K562 (cell line): ENCODE data around the gene SLC22A7. TPM values are rescaled to one million over a fixed set of nuclear protein-coding genes. Genes with fewer than 3 reads are reported as not detected.

Experiments
- ATAC-seq: fragments of 200-7000 bp; cut with Tn5 transposase; 3 replicates; pipeline ENCODE4 v1.9.1; 2020; ENCODE audit warnings: moderate library complexity
- BruUV-seq: library from RNA; stranded (reverse); fragments of 400-500 nt; replicated peaks from 2 replicates; lab custom pipeline; 2021; lab: Mats Ljungman, UMichigan
- CTCF ChIA-PET: fragments of 300-600 bp; formaldehyde crosslinking; extraction: SDS; loops from one replicate; lab custom pipeline; 2021; ENCODE audit warnings: low intra/inter-chr PET ratio; lab: Yijun Ruan, JAX
- POLR2A ChIA-PET: fragments of 300-600, 350-650 bp; sonication (Branson Sonifier 250); formaldehyde crosslinking; extraction: SDS; loops from one replicate; lab custom pipeline; 2021; ENCODE audit warnings: antibody characterized with exemption, inconsistent platforms; lab: Yijun Ruan, JAX
- DNase-seq, 4 experiments: peaks; one replicate each; pipeline versions ENCODE4 v3.0.0 to v3.0.0-alpha.2; 2011 to 2018; ENCODE audit warnings: low spot score in 3 of 4, mixed read lengths in 3 of 4; ENCODE audit errors: extremely low read depth in 1 of 4
- FAIRE-seq: peaks from 2 replicates; lab custom pipeline; 2011; peaks lifted over from hg19 to GRCh38; lab: Jason Lieb, UNC
- H2AFZ ChIP-seq: 2 replicates; pipeline ENCODE4 v1.6.0; 2011; ENCODE audit warnings: low read depth, low read length, control low read depth, inconsistent platforms
- H3K27ac ChIP-seq: fragments of 200-600 bp; 3 replicates; pipeline ENCODE4 v1.8.0; 2011; ENCODE audit warnings: low read depth, mild to moderate bottlenecking, control low read depth, inconsistent platforms, low read length, moderate library complexity, mixed read lengths; ENCODE audit errors: extremely low read depth
- H3K27me3 ChIP-seq, 2 experiments: fragments of 300-600 bp in 1 of 2; 2 replicates in 1 of 2; 3 replicates in 1 of 2; pipeline versions ENCODE4 v1.6.0 to v1.8.0; 2011; ENCODE audit warnings: inconsistent platforms in 2 of 2, low read length in 2 of 2, mild to moderate bottlenecking in 1 of 2, mixed read lengths in 1 of 2, moderate library complexity in 1 of 2; ENCODE audit not compliant: control insufficient read depth in 2 of 2, insufficient read depth in 2 of 2
- H3K36me3 ChIP-seq: fragments of 300-600 bp; 3 replicates; pipeline ENCODE4 v1.8.0; 2011; ENCODE audit warnings: mild to moderate bottlenecking, low read length, inconsistent platforms; ENCODE audit not compliant: control insufficient read depth, insufficient read depth
- H3K4me1 ChIP-seq, 2 experiments: fragments of 200-600 bp in 1 of 2; replicated peaks in 1 of 2; 2 replicates in 1 of 2; 3 replicates in 1 of 2; pipeline versions ENCODE4 v1.5.1 to v1.8.0; 2011; ENCODE audit warnings: inconsistent platforms in 2 of 2, low read length in 2 of 2, mild to moderate bottlenecking in 1 of 2, mixed read lengths in 1 of 2, moderate library complexity in 1 of 2; ENCODE audit not compliant: control insufficient read depth in 2 of 2, insufficient read depth in 2 of 2
- H3K4me2 ChIP-seq: 2 replicates; pipeline ENCODE4 v1.6.1; 2011; ENCODE audit warnings: low read length, control low read depth, inconsistent platforms, mixed read lengths; ENCODE audit not compliant: insufficient read depth
- H3K4me3 ChIP-seq: fragments of 200-600 bp; sonication (generic), shearing (Covaris generic); 2 replicates; pipeline ENCODE4 v1.5.1; 2016; ENCODE audit warnings: control low read depth, inconsistent platforms
- H3K79me2 ChIP-seq: fragments of 200-600 bp; 3 replicates; pipeline ENCODE4 v1.8.0; 2011; ENCODE audit warnings: low read length, inconsistent platforms; ENCODE audit not compliant: control insufficient read depth, insufficient read depth
- H3K9ac ChIP-seq, 2 experiments: 2 replicates each; pipeline versions ENCODE4 v1.6.0 to v1.6.1; 2011; ENCODE audit warnings: low read depth in 2 of 2, low read length in 2 of 2, control low read depth in 1 of 2, inconsistent platforms in 1 of 2, mild to moderate bottlenecking in 1 of 2, mixed read lengths in 1 of 2; ENCODE audit not compliant: insufficient read depth in 1 of 2
- H3K9me1 ChIP-seq: one replicate; pipeline ENCODE4 v1.6.0; 2011; ENCODE audit warnings: inconsistent platforms, mild to moderate bottlenecking, low read length, moderate library complexity; ENCODE audit not compliant: control insufficient read depth, insufficient read depth
- H3K9me3 ChIP-seq: replicated peaks from 2 replicates; pipeline ENCODE4 v1.5.1; 2011; ENCODE audit warnings: low read depth, low read length, inconsistent platforms; ENCODE audit not compliant: control insufficient read depth, insufficient read depth
- H4K20me1 ChIP-seq: replicated peaks from 2 replicates; pipeline ENCODE4 v1.6.1; 2011; ENCODE audit warnings: low read length, inconsistent platforms, mixed read lengths; ENCODE audit not compliant: control insufficient read depth, insufficient read depth
- CREB5 ChIP-seq: fragments of 250-450 bp; sonication (Bioruptor Pico); IDR thresholded peaks from 2 replicates; pipeline ENCODE4 v1.5.0; 2020; ENCODE audit warnings: mild to moderate bottlenecking
- FOXK1 ChIP-seq: sonication (generic); formaldehyde crosslinking; IDR thresholded peaks from 2 replicates; pipeline ENCODE4 v1.8.0; 2022; ENCODE audit warnings: missing genetic modification reagents, mild to moderate bottlenecking, borderline replicate concordance
- NEUROD1 ChIP-seq: fragments of 150-350 bp; IDR thresholded peaks from 2 replicates; pipeline ENCODE4 v1.6.1; 2014; ENCODE audit warnings: borderline replicate concordance, low read length, low read depth; ENCODE audit not compliant: partially characterized antibody
- SPI1 ChIP-seq: IDR thresholded peaks from 2 replicates; pipeline ENCODE4 v1.6.1; 2011; ENCODE audit warnings: low read depth, low read length, control low read depth, borderline replicate concordance
- TRIM24 ChIP-seq, 2 experiments: fragments of 450-650 bp; IDR thresholded peaks; 2 replicates each; pipeline ENCODE4 v1.6.1; 2016
- WGBS: fragments of 100-300 bp; shearing (Covaris generic); methylation state at CpG from one replicate; pipeline ENCODE4 v1.1.6; 2016; ENCODE audit warnings: low coverage, mixed read lengths; ENCODE audit not compliant: insufficient coverage; ENCODE audit errors: missing lambda C conversion rate; 5-methylcytosine and 5-hydroxymethylcytosine counted together
- in situ Hi-C: fragments of 300-500 bp; cut with MboI; formaldehyde crosslinking; loops from 4 replicates; pipeline ENCODE4 v1.15.0; 2018; ENCODE audit warnings: inconsistent platforms, mixed read lengths
- intact Hi-C: fragments of 100-400 bp; cut with micrococcal nuclease; formaldehyde crosslinking; loops from 2 replicates; pipeline ENCODE4 v1.14.2; 2022
- polyA plus RNA-seq, 8 experiments: library from polyadenylated mRNA; depleted of rRNA in 4 of 8; stranded (reverse) in 5 of 8; unstranded in 3 of 8; fragments of >200 nt; fragmentation: Nextera tagmentation in 2 of 8; fragmentation: Illumina TruSeq in 1 of 8; extraction: Ambion mirVana in 2 of 8; extraction: Trizol in 1 of 8; gene quantifications; 2 replicates each; pipeline versions ENCODE4 v1.2.1 to v1.2.3, GENCODE V29; 2011 to 2014; ENCODE audit warnings: inconsistent platforms in 1 of 8, missing spikeins in 1 of 8
- total RNA-seq, 7 experiments: library from RNA; depleted of rRNA in 6 of 7; stranded (reverse); fragments of >200 nt in 6 of 7; fragmentation: Illumina TruSeq in 2 of 7; extraction: Trizol in 2 of 7; gene quantifications; 2 replicates each; pipeline versions ENCODE4 v1.2.1 to v1.2.3, GENCODE V29; 2011 to 2021; ENCODE audit warnings: low replicate concordance in 1 of 7

Gene SLC22A7
- total and polyA plus RNA-seq, 9 of the 15 experiments (the other 6 are each of a cell fraction or from before 2014, with no cell fraction given): not detected

GRCh38 chr6:43268782-43269272 is 29.2 kb upstream of the SLC22A7 start:
- 0 out of 2 replicates have a peak, but pooled peaks cover 10% of the 10 kb centered on the region for H4K20me1 ChIP-seq
- peak overlapping the region; percentile 51; the same call in 1 of the 2 replicates for H3K4me2 ChIP-seq
- peak overlapping the region; percentile 86 for H2AFZ ChIP-seq
- no peaks in the 10 kb centered on the region for H3K9me3 ChIP-seq
- H3K4me1 ChIP-seq: peaks cover 28 to 34% of the 10 kb centered on the region in 2 experiments
- ChIA-PET CTCF (no interaction called here), POLR2A (interaction anchor here (0.9 to 2.2 kb wide), 3 partner anchors 12 to 244 kb away, joined by 3 to 19 read pairs (median 4); no protein-coding TSS in a partner anchor)
- no peaks in the 10 kb centered on the region for H3K79me2 ChIP-seq
- H3K36me3 ChIP-seq: no peaks in the 10 kb centered on the region
- intact Hi-C loops: loop anchor here (10.0 kb wide), 2 partner anchors 364 to 806 kb away; no protein-coding TSS in a partner anchor
- H3K4me3 ChIP-seq: no peak overlapping the region
- H3K27ac ChIP-seq: no peak overlapping the region
- no peak for FAIRE-seq
- DNase-seq: no peak
- H3K9me1 ChIP-seq: no peaks in the 10 kb centered on the region
- ATAC-seq: no peak
- BruUV-seq: no TSS peak
- H3K9ac ChIP-seq: peak overlapping the region in 1 of 2 experiments; percentile 71; a peak in 1 of 4 replicates
- peaks cover under 1 to 20% of the 10 kb centered on the region in 2 experiments; a peak in 4 of 5 replicates for H3K27me3 ChIP-seq
- WGBS: 52% methylated on average over 10 of the region's 10 CpGs
- TF ChIP-seq SPI1 (no peak), FOXK1 (CRISPR knock-in tag) (peak; percentile 50; the same call in 1 of the 2 replicates), TRIM24 (IDR thresholded peaks at IDR 0.05) (no peak), CREB5 (no peak), NEUROD1 (no peak)
- TF ChIP-seq, all 486 proteins: peak for 1
- in situ Hi-C loops: no loop called here
